ENCODE data around the gene ECE1. TPM values are rescaled to one million over a fixed set of nuclear protein-coding genes. Genes with fewer than 3 reads are reported as not detected.

Gene ECE1
- polyA plus RNA-seq, 3 donors from 2014 or later, result 3.3 to 24.7 (median 4.3) TPM

GRCh38 chr1:21272540-21272939 lies 17.7 kb downstream of the ECE1 start:
- H3K4me1 Mint-ChIP-seq, result peaks cover 8 to 22% of the 10 kb centered on the region in 2 donors
- no peak overlapping the region for H3K27ac Mint-ChIP-seq
- H3K27me3 Mint-ChIP-seq (ENCODE audit: low read depth in 3 of 3), result peaks cover 0 to 2% (median 1%) of the 10 kb centered on the region in 3 donors
- H3K36me3 Mint-ChIP-seq, result peaks cover 24 to 44% (median 32%) of the 10 kb centered on the region in 3 donors
- no peak for DNase-seq
- peaks cover 0 to 1% (median 0%) of the 10 kb centered on the region in 6 donors for H3K9me3 Mint-ChIP-seq
- H3K4me3 Mint-ChIP-seq, result no peak overlapping the region

- Mint-ChIP-seq H3K36me3 (peaks cover 23 to 47% (median 30%) of the 10 kb centered on the region in 3 donors), H3K4me1 (peaks cover 6 to 22% of the 10 kb centered on the region in 2 donors)
These were observed 18.7 kb downstream of the ECE1 start for GRCh38 chr1:21271550-21271949.

DNA sequence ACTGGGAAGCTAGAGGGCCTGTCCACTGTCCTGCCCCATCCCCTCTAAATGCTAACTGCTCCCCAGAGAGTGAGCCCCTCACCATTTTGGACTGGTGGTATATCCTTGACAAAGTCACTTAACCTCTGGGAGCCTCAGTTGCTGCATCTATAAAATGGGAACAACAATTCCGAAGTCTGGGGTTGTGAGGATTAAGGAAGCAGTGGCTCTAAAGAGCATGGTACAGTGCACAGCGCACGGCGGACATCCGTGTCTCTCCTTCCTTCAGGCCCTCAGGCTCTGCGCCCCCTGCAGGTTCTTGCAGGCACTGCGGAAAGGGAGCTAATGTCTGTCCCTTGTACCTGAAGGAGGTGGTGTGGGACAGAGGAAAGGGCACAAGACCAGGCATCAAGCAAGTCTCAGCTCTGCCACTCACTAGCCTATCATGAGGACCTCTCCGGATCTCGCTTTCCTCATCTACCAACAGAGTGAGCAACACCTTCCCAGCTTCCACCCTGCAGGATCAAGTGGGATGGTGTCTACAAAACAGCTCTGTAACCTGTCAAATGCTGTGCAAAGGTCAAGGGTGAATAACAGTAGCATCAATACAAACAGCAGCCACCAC lies 20.1 kb downstream of the ECE1 start:
- no peak overlapping the region for H3K4me3 Mint-ChIP-seq
- peaks cover 6 to 22% of the 10 kb centered on the region in 2 donors for H3K4me1 Mint-ChIP-seq
- no peaks in the 10 kb centered on the region for H3K9me3 Mint-ChIP-seq
- H3K36me3 Mint-ChIP-seq, result peaks cover 23 to 47% (median 30%) of the 10 kb centered on the region in 3 donors
- peak overlapping the region in 1 of 6 donors; percentile 14 for H3K27ac Mint-ChIP-seq
- peaks cover 0 to 1% (median 0%) of the 10 kb centered on the region in 3 donors for H3K27me3 Mint-ChIP-seq (ENCODE audit: low read depth in 3 of 3)
- peak; percentile 53 to 61 (median 59) for DNase-seq

More at GRCh38 chr1:21271550-21271949, 18.7 kb downstream of the ECE1 start:
- no peak for DNase-seq
- no peak overlapping the region for H3K4me3 Mint-ChIP-seq
- peaks cover 0 to 1% (median 0%) of the 10 kb centered on the region in 3 donors for H3K27me3 Mint-ChIP-seq (ENCODE audit: low read depth in 3 of 3)
- no peak overlapping the region for H3K27ac Mint-ChIP-seq
- peaks cover 0 to 1% (median 0%) of the 10 kb centered on the region in 6 donors for H3K9me3 Mint-ChIP-seq

- peaks cover 0 to 1% (median 0%) of the 10 kb centered on the region in 3 donors for H3K27me3 Mint-ChIP-seq (ENCODE audit: low read depth in 3 of 3)
- peaks cover 17 to 51% (median 34%) of the 10 kb centered on the region in 3 donors for H3K36me3 Mint-ChIP-seq
- DNase-seq, result no peak
- H3K9me3 Mint-ChIP-seq, result no peaks in the 10 kb centered on the region
- H3K27ac Mint-ChIP-seq, result no peak overlapping the region
- no peak overlapping the region for H3K4me3 Mint-ChIP-seq
- H3K4me1 Mint-ChIP-seq, result peaks cover 6 to 16% of the 10 kb centered on the region in 2 donors
These were observed 20.7 kb downstream of the ECE1 start for GRCh38 chr1:21269461-21270085.

GRCh38 chr1:21268281-21269239 lies 21.7 kb downstream of the ECE1 start:
- Mint-ChIP-seq H3K4me3 (no peak overlapping the region), H3K4me1 (peaks cover 6 to 13% of the 10 kb centered on the region in 2 donors), H3K27me3 (ENCODE audit: low read depth in 3 of 3) (peaks cover 0 to 1% (median 0%) of the 10 kb centered on the region in 3 donors), H3K9me3 (no peaks in the 10 kb centered on the region), H3K36me3 (peaks cover 14 to 51% (median 37%) of the 10 kb centered on the region in 3 donors), H3K27ac (peak overlapping the region in 1 of 6 donors; percentile 69)
- DNase-seq, result no peak

DNA sequence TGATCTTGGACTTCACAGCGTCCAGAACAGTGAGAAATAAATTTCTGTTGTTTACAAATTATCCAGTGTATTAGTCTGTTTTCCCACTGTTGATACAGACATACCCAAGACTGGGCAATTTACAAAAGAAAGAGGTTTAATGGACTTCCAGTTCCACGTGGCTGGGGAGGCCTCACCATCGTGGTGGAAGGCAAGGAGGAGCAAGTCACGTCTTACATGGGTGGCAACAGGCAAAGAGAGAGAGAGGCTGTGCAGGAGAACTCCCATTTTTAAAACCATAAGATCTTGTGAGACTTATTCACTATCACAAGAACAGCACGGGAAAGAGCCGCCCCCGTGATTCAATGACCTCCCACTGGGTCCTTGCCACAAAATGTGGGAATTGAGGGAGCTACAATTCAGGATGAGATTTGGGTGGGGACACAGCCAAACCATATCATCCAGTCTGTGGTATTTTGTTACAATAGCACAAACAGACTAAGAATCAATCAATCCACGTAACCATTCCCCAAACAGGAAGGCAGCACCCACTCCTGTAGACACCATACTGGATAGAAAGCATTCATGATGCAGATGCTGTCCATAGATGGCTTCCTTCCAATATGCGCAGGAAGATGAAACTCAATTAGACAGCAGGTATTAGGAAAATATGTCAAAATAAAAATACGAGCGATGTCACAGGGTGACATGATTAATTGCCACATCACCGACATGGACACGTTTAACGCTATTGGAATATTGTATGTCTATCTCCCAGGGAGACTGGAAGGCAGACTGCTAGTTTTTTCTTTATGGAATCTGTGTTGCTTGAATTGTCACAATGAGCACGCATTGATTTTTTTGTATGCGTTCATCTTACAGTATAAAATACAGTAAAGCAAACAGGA lies 22.8 kb downstream of the ECE1 start:
- Mint-ChIP-seq H3K27ac (no peak overlapping the region), H3K27me3 (ENCODE audit: low read depth in 3 of 3) (no peaks in the 10 kb centered on the region), H3K36me3 (peaks cover 9 to 44% (median 32%) of the 10 kb centered on the region in 3 donors), H3K4me1 (peaks cover 10 to 17% of the 10 kb centered on the region in 2 donors), H3K4me3 (no peak overlapping the region), H3K9me3 (no peaks in the 10 kb centered on the region)
- DNase-seq, result no peak

DNA sequence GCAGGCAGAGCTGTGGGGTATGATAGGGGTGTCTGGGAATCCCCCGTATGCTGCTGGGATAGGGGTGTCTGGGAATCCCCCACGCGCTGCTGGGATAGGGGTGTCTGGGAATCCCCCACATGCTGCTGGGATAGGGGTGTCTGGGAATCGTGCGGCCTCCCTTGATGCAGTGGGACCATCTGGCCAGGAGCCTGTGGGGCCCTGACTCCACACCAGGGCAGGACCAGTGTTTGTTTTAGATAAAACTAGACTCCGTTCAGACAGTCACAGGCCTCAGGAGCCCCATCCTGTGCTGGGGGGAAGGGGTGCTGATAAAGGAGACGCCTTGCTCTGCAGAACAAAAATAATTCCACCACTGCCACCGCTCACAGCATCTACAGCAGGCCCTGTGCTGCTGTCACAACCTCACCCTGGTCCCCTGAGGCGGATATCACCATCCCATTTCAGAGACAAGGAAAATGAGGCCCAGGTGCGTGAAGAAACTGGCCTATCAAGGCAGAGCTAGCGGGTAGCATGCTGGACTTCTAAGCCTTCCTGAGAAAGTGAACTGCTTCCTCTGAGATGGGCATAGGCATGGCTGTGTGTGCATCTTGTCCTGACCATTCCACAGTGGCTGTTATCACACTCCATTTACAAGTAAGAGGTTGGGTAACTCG lies 24.0 kb downstream of the ECE1 start:
- H3K4me3 Mint-ChIP-seq, result no peak overlapping the region

DNA sequence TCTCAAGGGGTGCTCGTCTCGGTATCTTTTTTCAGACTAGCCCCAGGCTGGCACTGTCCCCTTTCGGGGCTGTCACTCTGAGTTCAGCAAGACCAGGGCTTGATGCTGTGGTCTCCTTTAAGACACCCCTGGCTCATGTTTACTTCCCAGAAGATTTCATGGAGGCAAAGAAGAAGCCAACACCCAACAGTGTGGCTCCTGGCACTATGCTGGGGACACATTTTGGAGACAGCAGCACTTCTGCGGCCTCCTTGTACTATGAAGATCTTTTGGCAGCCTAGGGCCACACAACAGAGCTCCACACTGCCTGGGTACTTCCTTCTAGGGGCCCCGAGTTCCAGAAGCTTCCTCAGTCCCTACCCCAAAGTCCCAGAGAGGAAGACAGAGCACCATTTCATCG lies 24.6 kb downstream of the ECE1 start:
- H3K9me3 Mint-ChIP-seq, result no peaks in the 10 kb centered on the region
- DNase-seq, result no peak
- H3K4me1 Mint-ChIP-seq, result peaks cover 19 to 25% of the 10 kb centered on the region in 2 donors
- no peak overlapping the region for H3K4me3 Mint-ChIP-seq
- no peak overlapping the region for H3K27ac Mint-ChIP-seq
- H3K27me3 Mint-ChIP-seq (ENCODE audit: low read depth in 3 of 3), result peaks cover 0 to under 1% (median 0%) of the 10 kb centered on the region in 3 donors
- H3K36me3 Mint-ChIP-seq, result peaks cover 6 to 37% (median 23%) of the 10 kb centered on the region in 3 donors

More for the DNA sequence above, 24.0 kb downstream of the ECE1 start:
- no peak for DNase-seq
- Mint-ChIP-seq H3K27me3 (ENCODE audit: low read depth in 3 of 3) (no peaks in the 10 kb centered on the region), H3K9me3 (no peaks in the 10 kb centered on the region), H3K36me3 (peaks cover 6 to 35% (median 24%) of the 10 kb centered on the region in 3 donors), H3K27ac (no peak overlapping the region), H3K4me1 (peaks cover 19 to 22% of the 10 kb centered on the region in 2 donors)

- peaks cover 15 to 19% of the 10 kb centered on the region in 2 donors for H3K4me1 Mint-ChIP-seq
- no peak overlapping the region for H3K4me3 Mint-ChIP-seq
- no peaks in the 10 kb centered on the region for H3K9me3 Mint-ChIP-seq
- peaks cover 0 to 34% (median 18%) of the 10 kb centered on the region in 3 donors for H3K36me3 Mint-ChIP-seq
- no peak for DNase-seq
- H3K27ac Mint-ChIP-seq, result no peak overlapping the region
- peaks cover 0 to 2% (median 0%) of the 10 kb centered on the region in 3 donors for H3K27me3 Mint-ChIP-seq (ENCODE audit: low read depth in 3 of 3)
These were observed 25.4 kb downstream of the ECE1 start for GRCh38 chr1:21264898-21265297.

DNA sequence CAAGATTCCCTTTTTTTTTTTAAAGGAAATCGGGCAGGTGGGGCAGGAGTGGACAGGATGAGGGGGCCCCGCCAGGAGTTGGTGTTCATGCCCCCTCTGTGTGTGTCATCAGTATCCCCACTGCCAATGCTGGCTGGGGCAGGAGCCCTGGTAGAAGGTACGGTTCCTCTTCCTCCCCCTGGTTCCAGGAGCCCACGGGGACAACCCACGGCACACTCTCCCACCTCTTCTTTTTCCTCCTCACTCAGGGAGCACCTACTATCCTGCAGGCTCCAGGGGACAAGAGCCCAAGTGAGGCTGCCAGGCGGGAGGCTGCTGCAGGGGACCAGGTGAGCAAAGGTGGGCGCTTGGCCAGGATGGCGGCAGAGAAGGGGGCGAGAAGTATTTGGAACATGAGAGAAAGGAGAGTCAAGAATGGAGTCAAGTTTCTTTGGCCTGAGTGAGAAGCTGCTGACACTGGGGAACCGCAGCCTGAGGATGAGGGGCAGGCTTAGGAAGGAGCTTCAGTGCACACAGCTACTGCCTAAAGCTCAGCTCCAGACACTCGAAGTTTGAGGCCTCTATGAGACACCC lies 26.5 kb downstream of the ECE1 start:
- Mint-ChIP-seq H3K27me3 (ENCODE audit: low read depth in 3 of 3) (peaks cover 0 to 2% (median 0%) of the 10 kb centered on the region in 3 donors), H3K36me3 (peaks cover 0 to 35% (median 16%) of the 10 kb centered on the region in 3 donors), H3K4me3 (no peak overlapping the region), H3K9me3 (no peaks in the 10 kb centered on the region), H3K4me1 (peaks cover 15 to 19% of the 10 kb centered on the region in 2 donors), H3K27ac (no peak overlapping the region)
- no peak for DNase-seq

- H3K36me3 Mint-ChIP-seq, result peaks cover 1 to 36% (median 16%) of the 10 kb centered on the region in 3 donors
- peaks cover 15 to 19% of the 10 kb centered on the region in 2 donors for H3K4me1 Mint-ChIP-seq
- H3K4me3 Mint-ChIP-seq, result no peak overlapping the region
- no peaks in the 10 kb centered on the region for H3K9me3 Mint-ChIP-seq
- peaks cover 0 to 2% (median 0%) of the 10 kb centered on the region in 3 donors for H3K27me3 Mint-ChIP-seq (ENCODE audit: low read depth in 3 of 3)
- no peak overlapping the region for H3K27ac Mint-ChIP-seq
- no peak for DNase-seq
These were observed 27.2 kb downstream of the ECE1 start for GRCh38 chr1:21263052-21263429.
